ENCODE data around the gene SPRED3.
"Not testable (repeated sequence)": the region's sequence is repeated elsewhere in the genome, so short reads cannot be mapped to it uniquely, and the experiment has no call there.

Gene SPRED3

GRCh38 chr19:38422438-38422837 is 33.9 kb downstream of the SPRED3 start:
- DNase-seq = no peak

DNA sequence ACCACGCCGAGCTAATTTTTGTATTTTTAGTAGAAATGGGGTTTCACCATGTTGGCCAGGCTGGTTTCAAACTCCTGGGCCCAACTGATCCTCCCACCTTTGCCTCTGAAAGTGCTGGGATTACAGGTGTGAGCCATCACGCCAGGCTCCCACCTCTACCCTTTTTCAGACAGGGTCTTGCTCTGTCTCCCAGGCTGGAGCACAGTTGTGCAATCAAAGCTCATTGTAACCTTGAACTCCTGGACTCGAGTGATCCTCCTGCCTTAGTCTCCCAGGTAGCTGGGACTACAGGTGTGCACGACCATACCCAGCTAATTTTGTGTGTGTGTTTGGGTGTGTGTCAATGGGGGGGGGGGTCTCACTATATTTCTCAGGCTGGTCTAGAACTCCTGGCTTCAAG is 35.8 kb downstream of the SPRED3 start:
- DNase-seq = no peak

- DNase-seq = no peak
Measured at GRCh38 chr19:38425222-38425809, 36.8 kb downstream of the SPRED3 start.

GRCh38 chr19:38425810-38426466 is 37.4 kb downstream of the SPRED3 start, which contains the start of gene RASGRP4:
RASGRP4 (minus strand) TSS chr19:38426219; CDS start chr19:38426091, 128 bp downstream.
- DNase-seq = no peak

GRCh38 chr19:38427035-38427677 is 38.7 kb downstream of the SPRED3 start:
- DNase-seq = not testable (repeated sequence)

- DNase-seq = no peak
Measured at GRCh38 chr19:38429055-38429810, 40.7 kb downstream of the SPRED3 start.

DNA sequence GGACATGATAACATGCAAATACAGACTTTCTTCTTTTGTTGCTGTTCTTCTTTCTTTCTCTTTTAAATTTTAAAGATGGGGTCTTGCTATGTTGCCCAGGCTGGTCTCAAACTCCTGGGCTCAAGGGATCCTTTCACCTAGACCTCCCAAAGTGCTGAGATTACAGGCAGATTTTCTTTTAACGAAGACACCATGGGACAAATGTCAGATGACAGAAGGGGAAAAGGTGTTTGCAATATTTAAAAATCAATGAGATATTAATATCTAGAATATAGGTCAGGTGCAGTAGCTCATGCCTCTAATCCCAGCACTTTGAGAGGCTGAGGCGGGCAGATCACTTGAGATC is 41.3 kb downstream of the SPRED3 start:
- no peak for DNase-seq

DNA sequence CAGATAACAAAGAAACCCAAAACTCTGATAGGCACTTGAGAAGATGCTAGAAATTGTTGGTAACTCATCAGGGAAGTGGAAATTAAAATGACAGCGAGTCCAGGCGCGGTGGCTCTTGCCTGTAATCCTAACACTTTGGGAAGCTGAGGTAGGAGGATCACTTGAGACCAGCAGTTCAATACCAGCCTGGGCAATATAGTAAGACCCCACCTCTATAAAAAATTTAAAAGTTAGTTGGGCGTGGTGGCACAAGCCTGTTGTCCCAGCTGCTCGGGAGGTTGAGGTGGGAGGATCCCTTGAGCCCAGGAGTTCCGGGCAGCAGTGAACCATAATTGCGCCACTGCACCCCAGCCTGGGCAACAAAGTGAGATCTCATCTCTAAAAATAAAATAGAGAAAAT is 42.4 kb downstream of the SPRED3 start:
- DNase-seq = no peak

- DNase-seq = no peak
Measured at GRCh38 chr19:38433268-38433733, 44.8 kb downstream of the SPRED3 start, which contains the start of gene RYR1. RYR1 (plus strand) TSS chr19:38433691; CDS start chr19:38433830, 139 bp downstream.

- DNase-seq = no peak
Measured at GRCh38 chr19:38434549-38435051, 46.1 kb downstream of the SPRED3 start.

DNA sequence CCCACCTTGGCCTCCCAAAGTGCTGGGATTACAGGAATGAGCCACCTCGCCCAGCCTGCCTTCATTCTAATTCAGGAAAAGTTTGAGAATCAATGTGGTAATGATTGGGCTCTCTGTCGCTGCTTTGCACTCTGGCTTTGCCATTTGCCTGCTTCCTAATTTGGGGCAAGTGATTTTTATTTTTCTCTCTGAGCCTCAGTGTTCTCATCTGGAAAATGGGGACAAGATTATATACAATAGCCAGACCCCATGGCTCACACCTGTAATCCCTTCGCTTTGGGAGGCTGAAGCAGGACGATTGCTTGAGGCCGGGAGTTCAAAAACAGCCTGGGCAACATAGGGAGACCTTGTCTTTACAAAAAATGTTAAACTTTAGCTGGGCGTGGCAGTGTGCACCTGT is 48.8 kb downstream of the SPRED3 start:
- DNase-seq = no peak

- DNase-seq = no peak
Measured at GRCh38 chr19:38437917-38438316, 49.4 kb downstream of the SPRED3 start.

- no peak for DNase-seq
Measured at GRCh38 chr19:38440592-38440991, 52.1 kb downstream of the SPRED3 start.

GRCh38 chr19:38441657-38442348 is 53.3 kb downstream of the SPRED3 start:
- DNase-seq = no peak

- DNase-seq = no peak
Measured at GRCh38 chr19:38442736-38443135, 54.2 kb downstream of the SPRED3 start.

- DNase-seq = no peak
Measured at GRCh38 chr19:38443458-38443999, 55.0 kb downstream of the SPRED3 start.

DNA sequence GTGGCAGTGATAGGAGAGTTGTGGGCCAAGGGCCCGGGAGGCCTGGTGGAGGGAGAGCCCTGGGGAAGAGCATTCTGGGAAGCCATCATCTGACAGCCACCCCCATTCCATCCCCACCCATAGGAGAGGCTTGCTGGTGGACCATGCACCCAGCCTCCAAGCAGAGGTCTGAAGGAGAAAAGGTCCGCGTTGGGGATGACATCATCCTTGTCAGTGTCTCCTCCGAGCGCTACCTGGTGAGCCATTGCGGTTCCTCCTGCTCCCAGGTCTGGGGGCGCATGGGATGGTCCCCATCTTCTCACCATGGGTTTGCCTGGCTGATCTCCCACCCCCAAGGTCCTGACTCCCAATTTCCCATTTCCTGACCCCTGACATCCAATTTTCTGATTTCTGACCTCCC is 55.5 kb downstream of the SPRED3 start:
- DNase-seq = no peak

- DNase-seq = no peak
Measured at GRCh38 chr19:38445362-38445761, 56.9 kb downstream of the SPRED3 start.

DNA sequence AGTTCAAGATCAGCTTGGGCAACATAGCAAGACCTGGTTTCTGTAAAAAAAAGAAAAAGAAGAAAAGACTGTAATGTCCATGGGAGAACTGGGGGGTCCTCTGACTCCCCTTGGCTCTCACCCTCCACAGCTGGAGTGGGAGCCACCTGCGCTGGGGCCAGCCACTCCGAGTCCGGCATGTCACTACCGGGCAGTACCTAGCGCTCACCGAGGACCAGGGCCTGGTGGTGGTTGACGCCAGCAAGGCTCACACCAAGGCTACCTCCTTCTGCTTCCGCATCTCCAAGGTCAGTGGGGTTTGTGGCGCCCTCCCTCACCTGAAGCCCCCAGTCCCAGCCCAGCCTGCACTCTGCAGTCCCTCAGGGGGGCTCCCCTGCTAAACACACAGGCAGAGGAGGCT is 59.7 kb downstream of the SPRED3 start:
- no peak for DNase-seq
